Psoas muscle (tissue), 8 donors: ENCODE results near the gene KRTAP12-2. TPM values are rescaled to one million over a fixed set of nuclear protein-coding genes. Genes with fewer than 3 reads are reported as not detected.

Source experiments
- ATAC-seq, 4 donors: fragments of 200-7000 bp; cut with Tn5 transposase; one replicate each; pipeline ENCODE4 v1.9.1; 2020; ENCODE audit warnings: moderate library complexity in 3 of 4, mild to moderate bottlenecking in 2 of 4
- DNase-seq, 2 donors: peaks; one replicate each; pipeline ENCODE4 v3.0.0-alpha.2; 2020
- H3K27ac ChIP-seq: fragments of 200-600 bp; one replicate; pipeline ENCODE4 v1.8.0; 2022
- H3K27me3 ChIP-seq, 3 donors: fragments of 200-600 bp in 1 of 3; one replicate each; pipeline versions ENCODE4 v1.6.1 to v1.8.0; 2013 to 2022; ENCODE audit warnings: low read length in 2 of 3, mild to moderate bottlenecking in 2 of 3, moderate library complexity in 1 of 3; ENCODE audit not compliant: insufficient read depth in 3 of 3
- H3K36me3 ChIP-seq, 2 donors: fragments of 200-600 bp in 1 of 2; one replicate each; pipeline versions ENCODE4 v1.6.1 to v1.8.0; 2013 to 2022; ENCODE audit warnings: low read depth in 1 of 2, mild to moderate bottlenecking in 1 of 2, moderate library complexity in 1 of 2; ENCODE audit not compliant: insufficient read depth in 1 of 2
- H3K4me1 ChIP-seq: fragments of 200-600 bp; one replicate; pipeline ENCODE4 v1.8.0; 2022
- H3K4me3 ChIP-seq: fragments of 200-600 bp; one replicate; pipeline ENCODE4 v1.8.0; 2022; ENCODE audit warnings: mild to moderate bottlenecking
- H3K9me3 ChIP-seq: fragments of 200-600 bp; one replicate; pipeline ENCODE4 v1.8.0; 2022
- WGBS, 3 donors: extraction: QIAGEN DNeasy Blood & Tissue Kit; methylation state at CpG; one replicate each; pipeline versions ENCODE4 v1.1.6 to v1.1.7; 2013; 5-methylcytosine and 5-hydroxymethylcytosine counted together
- intact Hi-C, 2 donors: fragments of 100-400 bp; cut with DNase I; formaldehyde crosslinking; loops; one replicate each; pipeline versions ENCODE4 v1.11.0 to v1.14.2; 2022
- polyA plus RNA-seq, 3 donors: library from polyadenylated mRNA; stranded (reverse); fragments of 200-250 nt; gene quantifications; one replicate each; pipeline ENCODE4 v1.2.3, GENCODE V29; 2013
- total RNA-seq, 4 donors: library from RNA; stranded (reverse); fragmentation: NEBNext Ultra II Directional in 2 of 4; extraction: Animal tissue kit (Norgen Biotek cat#: 25700) in 2 of 4; gene quantifications; one replicate each; pipeline versions ENCODE4 v1.2.1 to v1.2.4, GENCODE V29; 2021 to 2023
- TF ChIP-seq, protein P1 (sequence below): fragments of 200-600 bp; IDR thresholded peaks from one replicate; pipeline ENCODE4 v1.8.0; 2022; ENCODE audit warnings: antibody characterized with exemption
- donor health status: healthy with polysubstance abuse.
- donor health status: DM: no; HTN: no; CAD: no; lungs with moderate emphysema.
- donor health status: Bipolar disorder and iron deficiency.
- donor health status: healthy.
- donor health status: DM: yes; HTN: yes; CAD: no.
- donor health status: DM: no; HTN: no; CAD: no.
- donor health status: DM: no; HTN: no; CAD: no.
- donor health status: DM: yes; HTN: yes; CAD: no.

Gene KRTAP12-2
- total and polyA plus RNA-seq, 7 donors, result not detected

GRCh38 chr21:44712203-44713028 is 45.7 kb upstream of the KRTAP12-2 start:
- Histone ChIP-seq H3K4me3 (no peak overlapping the region), H3K4me1 (no peaks in the 10 kb centered on the region), H3K9me3 (no peaks in the 10 kb centered on the region), H3K36me3 (no peaks in the 10 kb centered on the region), H3K27ac (no peak overlapping the region), H3K27me3 (peaks cover 0 to 71% (median 43%) of the 10 kb centered on the region in 3 donors)
- TF ChIP-seq, protein P1, sequence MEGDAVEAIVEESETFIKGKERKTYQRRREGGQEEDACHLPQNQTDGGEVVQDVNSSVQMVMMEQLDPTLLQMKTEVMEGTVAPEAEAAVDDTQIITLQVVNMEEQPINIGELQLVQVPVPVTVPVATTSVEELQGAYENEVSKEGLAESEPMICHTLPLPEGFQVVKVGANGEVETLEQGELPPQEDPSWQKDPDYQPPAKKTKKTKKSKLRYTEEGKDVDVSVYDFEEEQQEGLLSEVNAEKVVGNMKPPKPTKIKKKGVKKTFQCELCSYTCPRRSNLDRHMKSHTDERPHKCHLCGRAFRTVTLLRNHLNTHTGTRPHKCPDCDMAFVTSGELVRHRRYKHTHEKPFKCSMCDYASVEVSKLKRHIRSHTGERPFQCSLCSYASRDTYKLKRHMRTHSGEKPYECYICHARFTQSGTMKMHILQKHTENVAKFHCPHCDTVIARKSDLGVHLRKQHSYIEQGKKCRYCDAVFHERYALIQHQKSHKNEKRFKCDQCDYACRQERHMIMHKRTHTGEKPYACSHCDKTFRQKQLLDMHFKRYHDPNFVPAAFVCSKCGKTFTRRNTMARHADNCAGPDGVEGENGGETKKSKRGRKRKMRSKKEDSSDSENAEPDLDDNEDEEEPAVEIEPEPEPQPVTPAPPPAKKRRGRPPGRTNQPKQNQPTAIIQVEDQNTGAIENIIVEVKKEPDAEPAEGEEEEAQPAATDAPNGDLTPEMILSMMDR, result no peak
- WGBS, 3 donors, result 18 to 19% (median 19%) methylated on average over 21 to 22 of the region's 22 CpGs
- ATAC-seq (no peak), DNase-seq (peak in 1 of 2 donors; percentile 9)
- intact Hi-C loops, result no loop called here

GRCh38 chr21:44711327-44712202 is 44.8 kb upstream of the KRTAP12-2 start, which contains the start of gene TSPEAR:
TSPEAR (minus strand) TSS chr21:44711572; CDS start chr21:44711514, 58 bp downstream.
- H3K4me1 ChIP-seq, result no peaks in the 10 kb centered on the region
- 1% methylated on average over 35 to 41 of the region's 41 CpGs for WGBS, 3 donors
- intact Hi-C loops, result no loop called here
- no peak within 1 kb of the TSS for H3K27ac ChIP-seq
- no peak within 1 kb of the TSS for H3K4me3 ChIP-seq
- ATAC-seq, result no peak
- H3K36me3 ChIP-seq, result no peaks in the 10 kb centered on the region
- H3K27me3 ChIP-seq, result peaks cover 0 to 79% (median 48%) of the 10 kb centered on the region in 3 donors
- H3K9me3 ChIP-seq, result no peaks in the 10 kb centered on the region
- DNase-seq, result peak in 1 of 2 donors; percentile 47
- TF ChIP-seq, protein P1, result no peak

DNA sequence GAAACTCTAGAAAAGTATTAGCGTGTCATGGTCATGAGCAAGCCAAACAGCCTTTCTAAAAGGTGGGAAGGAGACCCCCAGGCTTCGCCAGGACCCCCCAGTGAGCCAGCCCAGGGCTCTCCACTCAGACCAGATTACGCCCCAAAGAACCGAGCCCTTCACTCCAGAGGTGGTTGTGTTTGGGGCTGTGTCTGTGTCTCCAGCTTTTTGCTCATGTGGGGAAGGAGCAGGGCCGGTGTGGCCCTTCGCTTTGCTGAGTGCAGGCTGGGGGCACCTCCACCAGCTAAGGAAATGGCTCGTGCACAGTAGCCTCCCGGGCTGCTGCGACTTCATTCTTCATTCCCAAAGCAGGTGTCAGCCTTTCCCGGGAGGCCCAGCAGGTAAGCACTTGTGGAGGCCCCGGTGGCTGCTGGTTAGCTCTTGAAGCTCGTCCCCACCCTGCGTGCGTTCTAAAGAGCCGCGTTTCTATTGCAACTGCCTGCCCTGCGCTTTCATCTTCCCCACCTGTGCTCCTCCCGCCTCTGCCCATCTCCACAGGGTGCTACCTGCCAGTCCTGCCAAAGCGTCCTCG is 44.1 kb upstream of the KRTAP12-2 start:
- 5 to 9% (median 5%) methylated on average over 20 of the region's 20 CpGs for WGBS, 3 donors
- intact Hi-C loops, result no loop called here
- TF ChIP-seq, protein P1, result no peak
- Histone ChIP-seq H3K36me3 (no peaks in the 10 kb centered on the region), H3K27me3 (peaks cover 0 to 87% (median 53%) of the 10 kb centered on the region in 3 donors), H3K9me3 (no peaks in the 10 kb centered on the region), H3K4me3 (no peak overlapping the region), H3K4me1 (no peaks in the 10 kb centered on the region), H3K27ac (no peak overlapping the region)
- DNase-seq (peak in 1 of 2 donors; percentile 35), ATAC-seq (no peak)

- Histone ChIP-seq H3K4me1 (no peaks in the 10 kb centered on the region), H3K4me3 (no peak overlapping the region), H3K27me3 (peaks cover 0 to 91% (median 53%) of the 10 kb centered on the region in 3 donors), H3K9me3 (no peaks in the 10 kb centered on the region), H3K36me3 (no peaks in the 10 kb centered on the region), H3K27ac (no peak overlapping the region)
- ATAC-seq (no peak), DNase-seq (peak in 1 of 2 donors; percentile 37)
- TF ChIP-seq, protein P1, result no peak
- 2 to 4% (median 2%) methylated on average over 17 of the region's 17 CpGs for WGBS, 3 donors
- intact Hi-C loops, result no loop called here
Observed at GRCh38 chr21:44710294-44710665, 43.6 kb upstream of the KRTAP12-2 start.
